ENCODE results near the gene ETNK2. TPM values are rescaled to one million over a fixed set of nuclear protein-coding genes. Genes with fewer than 3 reads are reported as not detected.

ETNK2 gene
- total and polyA plus RNA-seq, 2 experiments from 2014 or later = 7.6 to 26.2 TPM

DNA sequence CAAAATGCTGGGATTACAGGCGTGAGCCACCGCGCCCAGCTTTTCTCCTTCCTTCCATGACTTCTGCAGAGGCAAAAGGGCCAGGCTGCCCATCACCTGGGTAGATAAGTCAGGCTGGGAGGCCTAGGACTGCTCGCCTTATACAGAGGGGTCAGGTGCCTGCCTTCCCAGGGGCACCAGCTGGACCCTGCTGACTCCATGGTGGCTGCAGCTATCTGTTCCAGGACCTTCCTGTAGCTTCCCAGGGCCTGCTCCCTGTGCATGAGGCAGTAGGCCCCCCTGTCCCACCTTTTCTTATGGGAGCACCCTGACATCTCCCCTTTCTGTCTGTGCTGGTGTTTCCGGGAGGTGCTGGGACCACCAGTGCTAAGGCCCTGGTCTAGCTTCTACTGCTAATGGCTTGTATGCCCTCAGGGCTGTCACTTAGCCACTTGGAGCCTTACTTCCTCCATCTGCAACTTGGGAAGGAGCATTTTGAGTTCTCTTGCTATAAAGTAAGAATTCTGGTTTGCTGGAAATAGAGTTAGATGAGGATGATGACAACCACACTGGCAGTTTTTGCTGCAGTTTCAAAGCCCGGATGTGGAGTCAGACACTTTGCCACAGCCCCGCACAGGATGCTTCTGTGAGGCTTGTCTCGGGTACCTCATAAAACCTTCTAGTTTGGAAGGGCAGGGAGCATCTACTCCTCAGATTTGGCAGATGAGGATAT, 64.5 kb downstream of the ETNK2 start:
- peaks cover 95% of the 10 kb centered on the region for H3K4me1 ChIP-seq (ENCODE audit: insufficient read depth)
- Mint-ChIP-seq H3K4me1 (peaks cover 90% of the 10 kb centered on the region), H3K27ac (peak overlapping the region; percentile 20; the same call in 1 of the 2 replicates), H3K4me3 (no peak overlapping the region), H3K27me3 (ENCODE audit: insufficient read depth, low read depth, poor library complexity) (peaks cover 17% of the 10 kb centered on the region), H3K36me3 (ENCODE audit: low read depth) (peaks cover 3% of the 10 kb centered on the region), H3K9me3 (no peaks in the 10 kb centered on the region; the same call in 2 of the 3 replicates)
- peaks cover 64% of the 10 kb centered on the region for H4K20me1 ChIP-seq (replicated peaks; ENCODE audit: insufficient read depth)
- no peak overlapping the region for H2AFZ ChIP-seq
- peak overlapping the region; percentile 56 for H3K4me2 ChIP-seq
- peak overlapping the region; percentile 72; the same call in 1 of the 2 replicates for H3K27ac ChIP-seq (ENCODE audit: low read depth)
- ATAC-seq = no peak
- DNase-seq (ENCODE audit: low spot score) = no peak
- no peak for TF ChIP-seq STAT1 (IDR thresholded peaks at IDR 0.05; ENCODE audit: unreplicated experiment)
- no peak for TF ChIP-seq ZNF114 (CRISPR knock-in tag; IDR thresholded peaks at IDR 0.05)
- no peak for TF ChIP-seq CREB1 (CRISPR knock-in tag; IDR thresholded peaks at IDR 0.05; ENCODE audit: low read depth)
- no peak for TF ChIP-seq JUNB (IDR thresholded peaks at IDR 0.05; ENCODE audit: unreplicated experiment)
- no peak for TF ChIP-seq NANOG (IDR thresholded peaks at IDR 0.05; ENCODE audit: borderline replicate concordance)
- no peak for TF ChIP-seq EZH2phosphoT487 (IDR thresholded peaks at IDR 0.05; ENCODE audit: unreplicated experiment)
- TF ChIP-seq ZNF331 (CRISPR knock-in tag; IDR thresholded peaks at IDR 0.05; ENCODE audit: low read depth) = no peak
- TF ChIP-seq EZH2 (IDR thresholded peaks at IDR 0.05; ENCODE audit: low read depth, unreplicated experiment) = no peak
- no peak for TF ChIP-seq POLR2AphosphoS5 (IDR thresholded peaks at IDR 0.05; ENCODE audit: low read depth)
- TF ChIP-seq CTCF (conservative IDR thresholded peaks at IDR 0.05; ENCODE audit: low read depth in 2 of 2) = no peak
- TF ChIP-seq, protein P1, sequence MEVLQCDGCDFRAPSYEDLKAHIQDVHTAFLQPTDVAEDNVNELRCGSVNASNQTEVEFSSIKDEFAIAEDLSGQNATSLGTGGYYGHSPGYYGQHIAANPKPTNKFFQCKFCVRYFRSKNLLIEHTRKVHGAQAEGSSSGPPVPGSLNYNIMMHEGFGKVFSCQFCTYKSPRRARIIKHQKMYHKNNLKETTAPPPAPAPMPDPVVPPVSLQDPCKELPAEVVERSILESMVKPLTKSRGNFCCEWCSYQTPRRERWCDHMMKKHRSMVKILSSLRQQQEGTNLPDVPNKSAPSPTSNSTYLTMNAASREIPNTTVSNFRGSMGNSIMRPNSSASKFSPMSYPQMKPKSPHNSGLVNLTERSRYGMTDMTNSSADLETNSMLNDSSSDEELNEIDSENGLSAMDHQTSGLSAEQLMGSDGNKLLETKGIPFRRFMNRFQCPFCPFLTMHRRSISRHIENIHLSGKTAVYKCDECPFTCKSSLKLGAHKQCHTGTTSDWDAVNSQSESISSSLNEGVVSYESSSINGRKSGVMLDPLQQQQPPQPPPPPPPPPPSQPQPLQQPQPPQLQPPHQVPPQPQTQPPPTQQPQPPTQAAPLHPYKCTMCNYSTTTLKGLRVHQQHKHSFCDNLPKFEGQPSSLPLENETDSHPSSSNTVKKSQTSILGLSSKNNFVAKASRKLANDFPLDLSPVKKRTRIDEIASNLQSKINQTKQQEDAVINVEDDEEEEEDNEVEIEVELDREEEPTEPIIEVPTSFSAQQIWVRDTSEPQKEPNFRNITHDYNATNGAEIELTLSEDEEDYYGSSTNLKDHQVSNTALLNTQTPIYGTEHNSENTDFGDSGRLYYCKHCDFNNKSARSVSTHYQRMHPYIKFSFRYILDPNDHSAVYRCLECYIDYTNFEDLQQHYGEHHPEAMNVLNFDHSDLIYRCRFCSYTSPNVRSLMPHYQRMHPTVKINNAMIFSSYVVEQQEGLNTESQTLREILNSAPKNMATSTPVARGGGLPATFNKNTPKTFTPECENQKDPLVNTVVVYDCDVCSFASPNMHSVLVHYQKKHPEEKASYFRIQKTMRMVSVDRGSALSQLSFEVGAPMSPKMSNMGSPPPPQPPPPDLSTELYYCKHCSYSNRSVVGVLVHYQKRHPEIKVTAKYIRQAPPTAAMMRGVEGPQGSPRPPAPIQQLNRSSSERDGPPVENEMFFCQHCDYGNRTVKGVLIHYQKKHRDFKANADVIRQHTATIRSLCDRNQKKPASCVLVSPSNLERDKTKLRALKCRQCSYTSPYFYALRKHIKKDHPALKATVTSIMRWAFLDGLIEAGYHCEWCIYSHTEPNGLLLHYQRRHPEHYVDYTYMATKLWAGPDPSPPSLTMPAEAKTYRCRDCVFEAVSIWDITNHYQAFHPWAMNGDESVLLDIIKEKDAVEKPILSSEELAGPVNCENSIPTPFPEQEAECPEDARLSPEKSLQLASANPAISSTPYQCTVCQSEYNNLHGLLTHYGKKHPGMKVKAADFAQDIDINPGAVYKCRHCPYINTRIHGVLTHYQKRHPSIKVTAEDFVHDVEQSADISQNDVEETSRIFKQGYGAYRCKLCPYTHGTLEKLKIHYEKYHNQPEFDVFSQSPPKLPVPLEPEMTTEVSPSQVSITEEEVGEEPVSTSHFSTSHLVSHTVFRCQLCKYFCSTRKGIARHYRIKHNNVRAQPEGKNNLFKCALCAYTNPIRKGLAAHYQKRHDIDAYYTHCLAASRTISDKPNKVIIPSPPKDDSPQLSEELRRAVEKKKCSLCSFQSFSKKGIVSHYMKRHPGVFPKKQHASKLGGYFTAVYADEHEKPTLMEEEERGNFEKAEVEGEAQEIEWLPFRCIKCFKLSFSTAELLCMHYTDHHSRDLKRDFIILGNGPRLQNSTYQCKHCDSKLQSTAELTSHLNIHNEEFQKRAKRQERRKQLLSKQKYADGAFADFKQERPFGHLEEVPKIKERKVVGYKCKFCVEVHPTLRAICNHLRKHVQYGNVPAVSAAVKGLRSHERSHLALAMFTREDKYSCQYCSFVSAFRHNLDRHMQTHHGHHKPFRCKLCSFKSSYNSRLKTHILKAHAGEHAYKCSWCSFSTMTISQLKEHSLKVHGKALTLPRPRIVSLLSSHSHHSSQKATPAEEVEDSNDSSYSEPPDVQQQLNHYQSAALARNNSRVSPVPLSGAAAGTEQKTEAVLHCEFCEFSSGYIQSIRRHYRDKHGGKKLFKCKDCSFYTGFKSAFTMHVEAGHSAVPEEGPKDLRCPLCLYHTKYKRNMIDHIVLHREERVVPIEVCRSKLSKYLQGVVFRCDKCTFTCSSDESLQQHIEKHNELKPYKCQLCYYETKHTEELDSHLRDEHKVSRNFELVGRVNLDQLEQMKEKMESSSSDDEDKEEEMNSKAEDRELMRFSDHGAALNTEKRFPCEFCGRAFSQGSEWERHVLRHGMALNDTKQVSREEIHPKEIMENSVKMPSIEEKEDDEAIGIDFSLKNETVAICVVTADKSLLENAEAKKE (CRISPR knock-in tag; IDR thresholded peaks at IDR 0.05) = no peak
- TF ChIP-seq, protein P2, sequence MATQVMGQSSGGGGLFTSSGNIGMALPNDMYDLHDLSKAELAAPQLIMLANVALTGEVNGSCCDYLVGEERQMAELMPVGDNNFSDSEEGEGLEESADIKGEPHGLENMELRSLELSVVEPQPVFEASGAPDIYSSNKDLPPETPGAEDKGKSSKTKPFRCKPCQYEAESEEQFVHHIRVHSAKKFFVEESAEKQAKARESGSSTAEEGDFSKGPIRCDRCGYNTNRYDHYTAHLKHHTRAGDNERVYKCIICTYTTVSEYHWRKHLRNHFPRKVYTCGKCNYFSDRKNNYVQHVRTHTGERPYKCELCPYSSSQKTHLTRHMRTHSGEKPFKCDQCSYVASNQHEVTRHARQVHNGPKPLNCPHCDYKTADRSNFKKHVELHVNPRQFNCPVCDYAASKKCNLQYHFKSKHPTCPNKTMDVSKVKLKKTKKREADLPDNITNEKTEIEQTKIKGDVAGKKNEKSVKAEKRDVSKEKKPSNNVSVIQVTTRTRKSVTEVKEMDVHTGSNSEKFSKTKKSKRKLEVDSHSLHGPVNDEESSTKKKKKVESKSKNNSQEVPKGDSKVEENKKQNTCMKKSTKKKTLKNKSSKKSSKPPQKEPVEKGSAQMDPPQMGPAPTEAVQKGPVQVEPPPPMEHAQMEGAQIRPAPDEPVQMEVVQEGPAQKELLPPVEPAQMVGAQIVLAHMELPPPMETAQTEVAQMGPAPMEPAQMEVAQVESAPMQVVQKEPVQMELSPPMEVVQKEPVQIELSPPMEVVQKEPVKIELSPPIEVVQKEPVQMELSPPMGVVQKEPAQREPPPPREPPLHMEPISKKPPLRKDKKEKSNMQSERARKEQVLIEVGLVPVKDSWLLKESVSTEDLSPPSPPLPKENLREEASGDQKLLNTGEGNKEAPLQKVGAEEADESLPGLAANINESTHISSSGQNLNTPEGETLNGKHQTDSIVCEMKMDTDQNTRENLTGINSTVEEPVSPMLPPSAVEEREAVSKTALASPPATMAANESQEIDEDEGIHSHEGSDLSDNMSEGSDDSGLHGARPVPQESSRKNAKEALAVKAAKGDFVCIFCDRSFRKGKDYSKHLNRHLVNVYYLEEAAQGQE (IDR thresholded peaks at IDR 0.05; ENCODE audit: unreplicated experiment) = no peak
- TF ChIP-seq, protein P3, sequence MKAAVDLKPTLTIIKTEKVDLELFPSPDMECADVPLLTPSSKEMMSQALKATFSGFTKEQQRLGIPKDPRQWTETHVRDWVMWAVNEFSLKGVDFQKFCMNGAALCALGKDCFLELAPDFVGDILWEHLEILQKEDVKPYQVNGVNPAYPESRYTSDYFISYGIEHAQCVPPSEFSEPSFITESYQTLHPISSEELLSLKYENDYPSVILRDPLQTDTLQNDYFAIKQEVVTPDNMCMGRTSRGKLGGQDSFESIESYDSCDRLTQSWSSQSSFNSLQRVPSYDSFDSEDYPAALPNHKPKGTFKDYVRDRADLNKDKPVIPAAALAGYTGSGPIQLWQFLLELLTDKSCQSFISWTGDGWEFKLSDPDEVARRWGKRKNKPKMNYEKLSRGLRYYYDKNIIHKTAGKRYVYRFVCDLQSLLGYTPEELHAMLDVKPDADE (IDR thresholded peaks at IDR 0.05) = no peak
- peaks cover 99% of the 10 kb centered on the region for H3K79me2 ChIP-seq (replicated peaks; ENCODE audit: insufficient read depth)
- H3K27me3 ChIP-seq (ENCODE audit: insufficient read depth) = no peaks in the 10 kb centered on the region
- no peaks in the 10 kb centered on the region for H3K36me3 ChIP-seq (ENCODE audit: insufficient read depth)
- H3K9me2 ChIP-seq (ENCODE audit: insufficient read depth) = no peaks in the 10 kb centered on the region
- peaks cover 21% of the 10 kb centered on the region; the same call in 1 of the 2 replicates for H3F3A ChIP-seq (replicated peaks; ENCODE audit: low read depth)
- no peak overlapping the region for H3K4me3 ChIP-seq
